Airway epithelial cell (primary cell): Measurements from ENCODE around the gene KRT16. TPM values are rescaled to one million over a fixed set of nuclear protein-coding genes. Genes with fewer than 3 reads are reported as not detected.

Source experiments
- total RNA-seq: library from RNA; depleted of rRNA; stranded (reverse); fragments of >200 nt; gene quantifications from 2 replicates; pipeline ENCODE4 v1.2.3, GENCODE V29; 2015

Gene KRT16
- 4,917 and 6,689 TPM in 2 replicates for total RNA-seq

GRCh38 chr17:41612376-41613160 is at the start of gene KRT16:
KRT16 (minus strand) TSS chr17:41612767; CDS start chr17:41612688, 79 bp downstream.

GRCh38 chr17:41624208-41625101 is 11.9 kb upstream of the KRT16 start, which contains the start of gene KRT17:
KRT17 (minus strand) TSS chr17:41624575; CDS start chr17:41624509, 66 bp downstream.

GRCh38 chr17:41586863-41587495 is 25.6 kb downstream of the KRT16 start, which contains the start of gene KRT14:
KRT14 (minus strand) TSS chr17:41586895; CDS start chr17:41586834, 61 bp downstream.

GRCh38 chr17:41571561-41572434 is 40.8 kb downstream of the KRT16 start, which contains the start of gene KRT9:
KRT9 (minus strand) TSS chr17:41572059; CDS start chr17:41571992, 67 bp downstream.

Other genes starting within 250 kb of the KRT16 start
- gene KRT33B, start 243.0 kb downstream of the KRT16 start, total RNA-seq = not detected in 2 replicates
- 0.35 TPM in 1 of 2 replicates, not detected in the other for gene KRT34, start 230.5 kb downstream of the KRT16 start, total RNA-seq
- 0.05 and 0.28 TPM in 2 replicates for gene KRT31, start 215.2 kb downstream of the KRT16 start, total RNA-seq
- gene KRT37, start 188.2 kb downstream of the KRT16 start, total RNA-seq = not detected in 2 replicates
- not detected in 2 replicates for gene KRT38, start 171.8 kb downstream of the KRT16 start, total RNA-seq
- gene KRT32, start 145.4 kb downstream of the KRT16 start, total RNA-seq = 0.21 TPM in 1 of 2 replicates, not detected in the other
- not detected in 2 replicates for gene KRT35, start 131.6 kb downstream of the KRT16 start, total RNA-seq
- not detected in 2 replicates for gene KRT36, start 122.9 kb downstream of the KRT16 start, total RNA-seq
- gene KRT13, start 107.2 kb downstream of the KRT16 start, total RNA-seq = 591 and 752 TPM in 2 replicates
- gene KRT15, start 93.9 kb downstream of the KRT16 start, total RNA-seq = 292 and 317 TPM in 2 replicates
- 4,405 and 5,932 TPM in 2 replicates for gene KRT19, start 84.5 kb downstream of the KRT16 start, total RNA-seq
- gene KRT9, start 40.7 kb downstream of the KRT16 start, total RNA-seq = 0.78 and 1.0 TPM in 2 replicates
- 5,968 and 7,158 TPM in 2 replicates for gene KRT14, start 25.9 kb downstream of the KRT16 start, total RNA-seq
- gene KRT17, start 11.8 kb upstream of the KRT16 start, total RNA-seq = 20,831 and 21,525 TPM in 2 replicates
- gene EIF1, start 76.1 kb upstream of the KRT16 start, total RNA-seq = 116 and 141 TPM in 2 replicates
- 7.2 TPM in 1 of 2 replicates, not detected in the other for gene GAST, start 99.6 kb upstream of the KRT16 start, total RNA-seq
- 0.71 and 7.3 TPM in 2 replicates for gene HAP1, start 121.9 kb upstream of the KRT16 start, total RNA-seq
- gene JUP, start 173.9 kb upstream of the KRT16 start, total RNA-seq = 967 and 1,681 TPM in 2 replicates
- 50.4 and 54.2 TPM in 2 replicates for gene P3H4, start 199.2 kb upstream of the KRT16 start, total RNA-seq
- gene FKBP10, start 200.2 kb upstream of the KRT16 start, total RNA-seq = 100 and 141 TPM in 2 replicates
- 64.2 and 66.7 TPM in 2 replicates for gene NT5C3B, start 223.5 kb upstream of the KRT16 start, total RNA-seq
- gene KLHL10, start 225.1 kb upstream of the KRT16 start, total RNA-seq = not detected in 2 replicates